C4-2B (cell line): ENCODE data around the gene CASK.

Experiments
- CTCF ChIP-seq: fragments of 450-650 bp; conservative IDR thresholded peaks from 2 replicates; pipeline ENCODE4 v1.5.1; 2017; ENCODE audit warnings: mild to moderate bottlenecking
- ZFX ChIP-seq: fragments of 450-650 bp; IDR thresholded peaks from 2 replicates; pipeline ENCODE4 v1.6.1; 2017

- no peak for TF ChIP-seq CTCF
- TF ChIP-seq ZFX: no peak
These were observed 218.3 kb downstream of the CASK start for GRCh38 chrX:41705042-41705441.
